Panc1 (cell line): Measurements from ENCODE around the gene NOP16.

ENCODE experiments used
- CTCF ChIP-seq: fragments of 450-650 bp; IDR thresholded peaks from 2 replicates; pipeline ENCODE4 v1.5.1; 2017; ENCODE audit warnings: mild to moderate bottlenecking
- POLR2AphosphoS5 ChIP-seq: IDR thresholded peaks from 2 replicates; pipeline ENCODE4 v1.6.1; 2012; ENCODE audit warnings: mild to moderate bottlenecking, low read depth, low read length, moderate library complexity
- SIN3A ChIP-seq: IDR thresholded peaks from 2 replicates; pipeline ENCODE4 v1.6.1; 2012; ENCODE audit warnings: low read depth, mild to moderate bottlenecking, low read length, moderate library complexity, borderline replicate concordance; ENCODE audit not compliant: insufficient read depth
- TCF7L2 ChIP-seq: IDR thresholded peaks from 2 replicates; pipeline ENCODE4 v1.6.1; 2011; ENCODE audit warnings: mild to moderate bottlenecking, low read depth, low read length, inconsistent platforms
- TF ChIP-seq, protein P1 (sequence below), 2 experiments: IDR thresholded peaks; 2 replicates each; pipeline ENCODE4 v1.6.1; 2011 to 2012; ENCODE audit warnings: low read depth in 2 of 2, control low read depth in 1 of 2, low read length in 1 of 2, mild to moderate bottlenecking in 1 of 2, moderate library complexity in 1 of 2; ENCODE audit not compliant: insufficient read depth in 1 of 2

DNA sequence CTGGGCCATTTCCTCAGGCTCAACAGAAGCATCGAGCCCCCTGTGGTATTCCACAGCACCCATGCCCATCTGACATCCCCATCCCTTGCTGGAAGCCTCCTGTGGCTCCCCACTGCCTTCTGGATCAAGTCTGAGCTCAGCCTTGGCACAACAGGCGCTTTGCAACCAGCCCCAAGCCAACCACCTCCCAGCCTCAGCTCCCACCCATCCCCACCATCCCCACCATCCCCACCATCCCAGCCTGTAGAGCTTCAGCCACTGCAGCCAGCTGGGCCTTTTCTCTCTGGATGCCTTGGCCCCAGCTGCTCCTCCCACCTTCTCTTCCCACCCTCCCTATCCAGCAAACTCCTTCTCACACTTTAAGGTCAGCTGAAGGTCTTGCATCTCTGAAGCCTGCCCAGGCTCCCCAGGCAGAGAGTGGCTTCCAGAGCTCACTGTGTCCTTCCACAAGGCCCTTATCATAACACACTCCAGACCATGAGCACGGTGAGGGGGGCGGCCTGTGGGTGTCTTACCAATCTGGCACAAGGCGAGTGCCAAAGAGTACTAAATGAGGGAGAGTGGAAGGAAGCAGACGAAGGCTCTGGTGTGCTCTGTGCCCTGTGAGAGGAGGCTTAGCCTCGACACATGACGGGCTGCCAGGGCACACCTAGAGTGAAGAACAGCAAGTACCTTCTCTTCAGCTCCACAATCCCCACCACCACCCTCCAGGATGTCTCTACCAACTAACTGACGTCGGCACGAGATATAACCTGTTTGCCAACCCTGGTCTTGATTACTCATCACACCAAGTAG lies 6.7 kb upstream of the NOP16 start:
- no peak for TF ChIP-seq CTCF
- TF ChIP-seq, protein P1, sequence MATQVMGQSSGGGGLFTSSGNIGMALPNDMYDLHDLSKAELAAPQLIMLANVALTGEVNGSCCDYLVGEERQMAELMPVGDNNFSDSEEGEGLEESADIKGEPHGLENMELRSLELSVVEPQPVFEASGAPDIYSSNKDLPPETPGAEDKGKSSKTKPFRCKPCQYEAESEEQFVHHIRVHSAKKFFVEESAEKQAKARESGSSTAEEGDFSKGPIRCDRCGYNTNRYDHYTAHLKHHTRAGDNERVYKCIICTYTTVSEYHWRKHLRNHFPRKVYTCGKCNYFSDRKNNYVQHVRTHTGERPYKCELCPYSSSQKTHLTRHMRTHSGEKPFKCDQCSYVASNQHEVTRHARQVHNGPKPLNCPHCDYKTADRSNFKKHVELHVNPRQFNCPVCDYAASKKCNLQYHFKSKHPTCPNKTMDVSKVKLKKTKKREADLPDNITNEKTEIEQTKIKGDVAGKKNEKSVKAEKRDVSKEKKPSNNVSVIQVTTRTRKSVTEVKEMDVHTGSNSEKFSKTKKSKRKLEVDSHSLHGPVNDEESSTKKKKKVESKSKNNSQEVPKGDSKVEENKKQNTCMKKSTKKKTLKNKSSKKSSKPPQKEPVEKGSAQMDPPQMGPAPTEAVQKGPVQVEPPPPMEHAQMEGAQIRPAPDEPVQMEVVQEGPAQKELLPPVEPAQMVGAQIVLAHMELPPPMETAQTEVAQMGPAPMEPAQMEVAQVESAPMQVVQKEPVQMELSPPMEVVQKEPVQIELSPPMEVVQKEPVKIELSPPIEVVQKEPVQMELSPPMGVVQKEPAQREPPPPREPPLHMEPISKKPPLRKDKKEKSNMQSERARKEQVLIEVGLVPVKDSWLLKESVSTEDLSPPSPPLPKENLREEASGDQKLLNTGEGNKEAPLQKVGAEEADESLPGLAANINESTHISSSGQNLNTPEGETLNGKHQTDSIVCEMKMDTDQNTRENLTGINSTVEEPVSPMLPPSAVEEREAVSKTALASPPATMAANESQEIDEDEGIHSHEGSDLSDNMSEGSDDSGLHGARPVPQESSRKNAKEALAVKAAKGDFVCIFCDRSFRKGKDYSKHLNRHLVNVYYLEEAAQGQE (IDR thresholded peaks at IDR 0.05; ENCODE audit: insufficient read depth in 1 of 2, low read depth in 2 of 2, low read length in 1 of 2) = no peak
- TF ChIP-seq TCF7L2 = no peak
- no peak for TF ChIP-seq POLR2AphosphoS5
- TF ChIP-seq SIN3A = no peak
